CD4-positive, alpha-beta T cell treated with Interleukin-12 subunit alpha and Interleukin-12 subunit beta, for 1 hour (primary cell): ENCODE measurements around the gene TCERG1L.
"Not testable (repeated sequence)": the region's sequence is repeated elsewhere in the genome, so short reads cannot be mapped to it uniquely, and the experiment has no call there.

Experiments
- DNase-seq: peaks from one replicate; pipeline ENCODE4 v3.0.0-alpha.2; 2020

Gene TCERG1L

DNA sequence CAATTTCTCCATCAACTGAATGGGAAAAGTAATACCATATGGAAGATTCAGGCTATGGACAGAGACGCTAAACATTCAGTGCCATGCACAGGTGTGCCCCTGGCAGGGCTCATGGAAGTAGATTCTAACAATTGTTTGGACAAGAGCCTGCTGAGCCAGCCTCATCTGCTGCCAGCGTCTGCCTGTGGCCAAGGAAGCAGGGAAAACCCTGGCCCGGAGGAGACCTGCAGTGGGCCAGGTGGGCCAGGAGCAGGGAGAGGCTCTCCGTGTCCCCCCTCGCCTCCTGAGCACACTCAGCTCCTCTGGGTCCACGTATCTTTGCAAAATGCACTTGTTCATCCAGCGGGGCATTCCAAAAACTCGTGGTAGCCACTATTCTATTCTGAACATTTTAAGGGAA lies 130.1 kb downstream of the TCERG1L start:
- DNase-seq: no peak

GRCh38 chr10:131180740-131181415 lies 130.6 kb downstream of the TCERG1L start:
- no peak for DNase-seq

- no peak for DNase-seq
These were observed 131.4 kb downstream of the TCERG1L start for GRCh38 chr10:131180086-131180485.

DNA sequence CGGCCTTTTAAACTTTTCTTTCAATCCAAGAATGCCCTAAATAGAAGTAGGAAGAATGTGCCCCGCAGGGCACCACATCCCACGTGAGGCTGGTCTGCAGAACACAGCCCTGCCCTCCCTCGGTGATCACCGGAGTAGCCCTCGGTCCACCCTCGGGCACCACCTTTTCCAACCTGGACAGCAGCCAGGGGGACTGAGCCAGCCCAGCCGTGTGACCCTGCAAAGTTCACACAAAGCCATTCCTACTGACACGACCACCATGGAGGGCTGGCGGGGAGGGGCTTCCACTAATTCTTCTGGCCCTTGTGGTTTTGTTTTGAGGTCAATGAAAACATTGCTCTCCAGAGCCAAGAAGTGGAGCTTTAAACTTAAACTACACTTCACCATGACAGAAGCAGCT lies 132.2 kb downstream of the TCERG1L start:
- DNase-seq: no peak

DNA sequence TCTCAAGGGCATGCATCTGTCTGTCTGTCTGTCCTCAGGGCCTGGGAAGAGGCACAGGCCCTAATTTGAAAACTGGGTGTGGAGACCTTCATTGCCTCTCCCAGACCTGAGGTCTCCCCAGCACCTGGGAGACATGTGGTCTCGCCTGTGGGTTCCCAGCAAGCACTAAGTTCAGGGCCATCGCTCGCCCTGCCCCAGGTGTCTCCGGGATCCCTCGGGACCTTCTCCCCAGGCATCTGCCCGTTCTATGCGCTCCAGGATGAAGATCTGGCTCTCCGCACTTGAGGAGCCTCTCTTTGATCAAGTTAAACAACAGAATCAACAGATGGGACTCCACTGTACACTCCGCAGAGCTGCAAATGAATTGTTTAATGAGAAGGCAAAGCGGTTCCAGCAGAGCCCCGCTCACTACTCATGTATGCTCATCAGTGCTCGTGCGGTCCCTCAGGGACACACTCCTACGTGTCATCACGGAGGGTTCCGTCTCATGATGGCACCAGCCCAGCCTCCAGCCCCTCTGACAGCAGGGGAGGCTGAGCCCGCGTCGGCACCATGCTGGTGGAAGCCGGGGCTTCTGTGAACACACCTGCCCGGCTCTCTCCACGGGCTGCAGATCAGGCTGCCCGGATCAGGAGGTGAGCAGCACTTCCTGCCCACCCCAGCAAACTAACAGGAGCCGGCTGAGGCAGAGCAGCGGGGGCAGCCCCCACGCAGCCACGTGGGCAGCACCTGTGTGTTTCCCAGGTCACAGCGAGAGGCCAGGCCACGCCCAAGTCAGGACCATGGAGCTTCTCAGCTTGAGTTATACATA lies 132.8 kb downstream of the TCERG1L start:
- DNase-seq: no peak

GRCh38 chr10:131177431-131178327 lies 133.8 kb downstream of the TCERG1L start:
- DNase-seq: no peak

DNA sequence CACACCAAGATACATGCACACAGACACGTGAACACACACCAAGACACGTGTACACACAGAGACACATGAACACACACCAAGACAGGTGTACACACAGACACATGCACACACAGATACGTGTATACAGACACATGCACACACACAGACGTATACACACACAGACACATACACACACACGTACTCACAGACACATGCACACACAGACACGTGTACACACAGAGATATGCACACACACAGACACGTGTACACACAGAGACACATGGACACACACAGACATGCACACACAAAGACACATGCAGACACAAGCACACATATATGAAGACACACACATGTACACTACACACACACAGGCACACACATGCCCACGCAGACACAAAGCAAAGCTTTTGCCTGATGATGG lies 134.6 kb downstream of the TCERG1L start:
- DNase-seq: no peak

- not testable (repeated sequence) for DNase-seq
These were observed 135.2 kb downstream of the TCERG1L start for GRCh38 chr10:131176324-131176723.

GRCh38 chr10:131175891-131176290 lies 135.6 kb downstream of the TCERG1L start:
- no peak for DNase-seq

GRCh38 chr10:131174651-131175540 lies 136.6 kb downstream of the TCERG1L start:
- no peak for DNase-seq

GRCh38 chr10:131174211-131174565 lies 137.3 kb downstream of the TCERG1L start:
- DNase-seq: no peak

DNA sequence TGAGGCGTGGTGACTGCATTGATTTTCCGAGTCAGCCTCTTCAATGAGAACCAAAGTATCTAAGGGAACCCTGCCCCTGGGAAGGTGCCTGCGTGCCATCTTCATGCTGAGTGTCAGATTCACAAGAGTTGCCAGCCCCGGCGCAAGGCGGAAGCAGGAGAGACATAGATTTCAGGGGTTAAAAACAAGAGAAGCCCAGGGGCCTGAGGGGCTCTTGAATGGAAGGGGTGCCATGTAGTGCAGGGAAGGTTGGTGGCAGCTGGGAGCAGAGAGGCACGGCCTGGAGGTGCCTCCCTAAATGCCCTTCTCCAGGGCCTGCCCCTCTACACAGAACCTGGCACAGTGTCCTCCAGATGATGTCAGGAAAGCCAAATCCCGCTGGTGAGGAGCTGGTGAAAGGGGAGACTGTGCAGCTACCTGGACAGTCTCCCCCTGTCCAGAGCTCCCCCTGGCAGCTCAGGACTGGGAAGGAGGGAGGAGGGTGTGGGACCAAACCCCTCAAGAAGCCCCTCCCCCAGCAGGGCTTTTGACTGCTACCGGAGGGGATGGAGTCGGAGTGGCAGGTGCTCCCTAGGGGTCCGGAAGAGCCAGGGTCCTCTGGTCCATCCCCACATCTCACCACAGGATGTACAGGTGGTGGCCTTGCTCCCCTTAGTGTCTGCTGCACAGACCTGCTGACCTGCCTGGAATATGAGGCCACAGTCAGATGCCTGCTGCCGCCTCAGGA lies 137.9 kb downstream of the TCERG1L start:
- no peak for DNase-seq

DNA sequence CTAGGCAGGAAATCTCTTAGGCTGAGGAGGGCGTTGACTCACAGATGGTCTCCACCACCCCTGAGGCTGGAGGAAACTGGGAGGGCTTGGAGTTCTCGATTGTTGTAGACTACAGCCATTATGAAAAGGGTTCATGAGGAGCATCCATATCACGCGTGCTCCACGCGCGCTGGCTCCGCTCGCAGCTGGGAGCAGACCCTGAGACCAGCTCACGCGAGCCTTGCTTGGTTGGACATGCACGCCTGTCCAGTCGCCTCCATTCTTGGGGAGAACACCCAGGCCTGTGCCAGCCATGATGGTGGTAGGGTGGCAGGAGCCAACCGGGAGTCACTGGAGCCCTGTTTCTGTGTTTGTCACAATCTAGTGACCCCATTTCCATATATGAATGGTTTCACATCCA lies 139.1 kb downstream of the TCERG1L start:
- DNase-seq: no peak

DNA sequence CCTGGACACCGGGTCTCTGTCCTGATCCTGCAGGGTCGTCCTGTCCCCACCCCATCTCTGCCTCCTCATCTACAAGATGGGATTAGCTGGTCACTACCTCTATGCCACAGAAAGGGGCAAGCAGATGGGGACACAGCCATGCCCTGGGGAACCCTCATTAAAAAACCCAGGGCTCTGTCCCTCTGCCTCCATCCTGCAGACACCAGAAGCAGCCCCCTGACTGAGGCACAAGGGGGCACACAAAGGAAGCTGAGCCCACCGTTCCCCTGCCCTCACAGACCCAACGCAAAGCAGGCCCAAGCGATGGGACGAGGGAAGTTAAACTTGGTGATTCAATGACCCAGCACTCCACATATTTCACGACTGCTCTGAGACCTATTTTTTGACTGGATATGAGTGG lies 142.4 kb downstream of the TCERG1L start:
- DNase-seq: no peak

- no peak for DNase-seq
These were observed 143.2 kb downstream of the TCERG1L start for GRCh38 chr10:131168238-131168875.

DNA sequence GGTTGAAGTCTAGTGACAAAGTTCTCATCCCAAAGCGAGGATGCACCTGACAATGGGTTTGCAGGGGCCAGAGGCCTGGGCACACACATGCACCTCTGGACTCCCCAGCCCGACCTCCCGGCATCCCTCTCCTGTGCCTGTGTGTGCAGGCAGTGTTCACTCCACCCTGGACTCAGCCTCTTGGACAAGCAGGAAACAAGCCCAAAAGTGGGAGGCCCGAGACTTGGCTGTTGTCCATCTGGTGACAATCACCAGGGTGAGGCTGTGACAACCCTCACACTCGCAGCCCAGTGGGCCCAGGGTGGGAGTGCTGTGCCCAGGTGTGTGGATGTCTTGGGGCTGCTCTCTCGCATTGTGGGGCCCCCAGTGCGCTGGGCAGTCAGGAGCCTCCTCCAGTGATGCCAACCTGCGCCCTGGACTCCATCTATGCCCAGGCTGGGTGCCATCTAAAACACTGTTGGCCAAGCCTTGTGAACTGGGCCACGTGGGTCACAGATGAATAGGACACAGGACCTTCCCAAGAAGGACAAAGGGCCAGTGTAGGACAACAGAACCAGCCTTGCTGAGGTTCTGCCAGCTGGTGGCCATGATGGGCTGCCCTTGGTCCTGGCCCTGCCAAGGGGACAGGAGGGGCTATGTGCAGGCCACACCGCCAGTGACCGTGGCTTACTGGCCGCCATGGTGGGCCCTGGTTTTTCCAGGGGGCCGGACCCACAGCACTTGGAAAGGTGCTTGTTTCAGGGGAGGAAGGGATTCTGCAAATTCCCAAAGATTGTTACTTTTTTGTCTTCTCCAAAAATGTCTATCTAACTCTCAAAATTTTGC lies 144.3 kb downstream of the TCERG1L start:
- no peak for DNase-seq

DNA sequence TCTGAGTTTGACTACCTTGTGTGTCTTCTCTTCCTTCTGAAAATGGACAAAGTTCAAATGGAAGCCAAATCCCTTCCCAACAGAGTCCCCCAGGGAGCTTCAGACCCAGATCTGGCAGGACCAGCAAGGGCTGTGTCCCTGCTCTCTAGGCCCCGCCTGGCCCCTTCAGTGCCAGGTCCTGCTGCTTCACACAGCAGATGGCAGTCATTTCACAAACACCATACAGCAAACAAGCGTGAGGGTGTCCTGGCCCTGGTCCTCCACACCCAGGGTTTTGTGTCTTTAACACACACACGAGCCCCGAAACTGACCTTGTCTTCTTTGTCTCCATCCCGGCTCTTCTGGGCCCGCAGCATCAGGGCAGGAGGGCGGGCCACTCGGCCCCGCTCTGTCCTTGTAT lies 145.0 kb downstream of the TCERG1L start:
- DNase-seq: no peak

DNA sequence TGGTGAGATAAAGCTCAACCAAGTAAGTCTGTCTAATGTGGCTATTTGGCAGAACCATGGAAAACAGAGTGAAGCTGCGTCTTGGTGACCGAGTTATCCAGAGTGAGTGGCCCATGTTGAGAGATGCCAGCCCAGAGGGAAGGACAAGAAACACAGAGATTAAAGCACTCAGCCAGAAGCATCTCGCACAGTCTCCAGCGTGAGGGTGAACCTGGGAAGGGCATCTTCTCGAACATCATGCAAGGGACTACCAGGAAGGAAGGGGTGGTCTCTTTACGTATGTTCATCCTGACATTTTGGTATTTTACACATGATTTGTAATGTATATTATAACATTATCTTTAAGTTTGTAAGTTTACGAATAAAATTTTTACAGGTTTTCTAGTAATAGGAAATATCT lies 146.4 kb downstream of the TCERG1L start:
- DNase-seq: no peak

- DNase-seq: no peak
These were observed 148.4 kb downstream of the TCERG1L start for GRCh38 chr10:131162866-131163843.
